HepG2 (cell line): Measurements from ENCODE around the gene TEAD3.

Experiments used
- AGO2 ChIP-seq: fragments of 200-400 bp; formaldehyde crosslinking; optimal IDR thresholded peaks from 2 replicates; pipeline ENCODE3; 2017; ENCODE audit warnings: mild to moderate bottlenecking, low read depth, low read length, moderate library complexity
- CBX2 ChIP-seq, 2 experiments: fragments of 200-600 bp in 1 of 2; sonication (generic); formaldehyde crosslinking in 1 of 2; IDR thresholded peaks; 2 replicates each; pipeline versions ENCODE4 v1.7.0 to v1.8.1; 2018 to 2022; ENCODE audit warnings: low read depth in 2 of 2, low read length in 1 of 2, mild to moderate bottlenecking in 1 of 2, missing genetic modification reagents in 1 of 2
- CTCF ChIP-seq: sonication (generic); formaldehyde crosslinking; IDR thresholded peaks from 2 replicates; pipeline ENCODE4 v1.5.0; 2020; ENCODE audit warnings: mild to moderate bottlenecking, missing genetic modification reagents, moderate library complexity
- GABPB1 ChIP-seq: IDR thresholded peaks from 2 replicates; pipeline ENCODE4 v1.6.1; 2016; ENCODE audit warnings: mild to moderate bottlenecking, missing genetic modification reagents, moderate library complexity, missing compliant biosample characterization
- HDAC6 ChIP-seq: fragments of 200-600 bp; sonication (generic); IDR thresholded peaks from 2 replicates; pipeline ENCODE4 v1.7.0; 2017; ENCODE audit warnings: mild to moderate bottlenecking, antibody characterized with exemption, low read length, low read depth
- MEF2D ChIP-seq: sonication (generic); formaldehyde crosslinking; IDR thresholded peaks from 2 replicates; pipeline ENCODE4 v1.5.1; 2020; ENCODE audit warnings: mild to moderate bottlenecking, missing genetic modification reagents
- RNF2 ChIP-seq: fragments of 450-650 bp; conservative IDR thresholded peaks from 2 replicates; pipeline ENCODE4 v1.6.1; 2016; ENCODE audit warnings: low read depth
- SOX13 ChIP-seq, 3 experiments: fragments of 450-650 bp in 1 of 3; sonication (generic) in 1 of 3; formaldehyde crosslinking in 1 of 3; IDR thresholded peaks in 2 of 3; conservative IDR thresholded peaks in 1 of 3; 2 replicates each; pipeline versions ENCODE4 v1.5.0 to v1.6.1; 2016 to 2020; ENCODE audit warnings: antibody characterized with exemption in 1 of 3, mild to moderate bottlenecking in 1 of 3, missing compliant biosample characterization in 1 of 3, missing genetic modification reagents in 1 of 3, moderate library complexity in 1 of 3
- ZBTB7A ChIP-seq: sonication (generic); formaldehyde crosslinking; IDR thresholded peaks from 2 replicates; pipeline ENCODE4 v1.8.0; 2022; ENCODE audit warnings: mild to moderate bottlenecking, missing genetic modification reagents
- ZNF569 ChIP-seq: sonication (generic); formaldehyde crosslinking; IDR thresholded peaks from 2 replicates; pipeline ENCODE4 v1.5.0; 2020; ENCODE audit warnings: mild to moderate bottlenecking, missing genetic modification reagents, moderate library complexity, borderline replicate concordance
- ZNF747 ChIP-seq: sonication (generic); formaldehyde crosslinking; IDR thresholded peaks from 2 replicates; pipeline ENCODE4 v1.8.1; 2023; ENCODE audit warnings: missing genetic modification reagents, mild to moderate bottlenecking, borderline replicate concordance
- ZNF766 ChIP-seq: sonication (generic); formaldehyde crosslinking; IDR thresholded peaks from 2 replicates; pipeline ENCODE4 v1.5.0; 2020; ENCODE audit warnings: missing genetic modification reagents, borderline replicate concordance

GRCh38 chr6:35503534-35503933, 6.7 kb upstream of the TEAD3 start:
- TF ChIP-seq SOX13 (IDR thresholded peaks at IDR 0.05) (no peak), SOX13 (CRISPR knock-in tag; conservative IDR thresholded peaks at IDR 0.05 in 1 of 2, IDR thresholded peaks at IDR 0.05 in 1 of 2) (no peak), CTCF (CRISPR knock-in tag) (no peak), ZNF747 (CRISPR knock-in tag) (no peak), ZBTB7A (CRISPR knock-in tag) (no peak), CBX2 (IDR thresholded peaks at IDR 0.05; ENCODE audit: low read depth, low read length) (no peak), CBX2 (CRISPR knock-in tag; IDR thresholded peaks at IDR 0.05; ENCODE audit: low read depth) (no peak), HDAC6 (no peak), RNF2 (no peak), MEF2D (no peak), GABPB1 (CRISPR knock-in tag) (no peak), AGO2 (no peak), ZNF569 (CRISPR knock-in tag) (no peak), ZNF766 (CRISPR knock-in tag) (no peak)
